ENCODE results near the gene PIEZO2.
"Not testable (repeated sequence)": the region's sequence is repeated elsewhere in the genome, so short reads cannot be mapped to it uniquely, and the experiment has no call there.

PIEZO2 gene

DNA sequence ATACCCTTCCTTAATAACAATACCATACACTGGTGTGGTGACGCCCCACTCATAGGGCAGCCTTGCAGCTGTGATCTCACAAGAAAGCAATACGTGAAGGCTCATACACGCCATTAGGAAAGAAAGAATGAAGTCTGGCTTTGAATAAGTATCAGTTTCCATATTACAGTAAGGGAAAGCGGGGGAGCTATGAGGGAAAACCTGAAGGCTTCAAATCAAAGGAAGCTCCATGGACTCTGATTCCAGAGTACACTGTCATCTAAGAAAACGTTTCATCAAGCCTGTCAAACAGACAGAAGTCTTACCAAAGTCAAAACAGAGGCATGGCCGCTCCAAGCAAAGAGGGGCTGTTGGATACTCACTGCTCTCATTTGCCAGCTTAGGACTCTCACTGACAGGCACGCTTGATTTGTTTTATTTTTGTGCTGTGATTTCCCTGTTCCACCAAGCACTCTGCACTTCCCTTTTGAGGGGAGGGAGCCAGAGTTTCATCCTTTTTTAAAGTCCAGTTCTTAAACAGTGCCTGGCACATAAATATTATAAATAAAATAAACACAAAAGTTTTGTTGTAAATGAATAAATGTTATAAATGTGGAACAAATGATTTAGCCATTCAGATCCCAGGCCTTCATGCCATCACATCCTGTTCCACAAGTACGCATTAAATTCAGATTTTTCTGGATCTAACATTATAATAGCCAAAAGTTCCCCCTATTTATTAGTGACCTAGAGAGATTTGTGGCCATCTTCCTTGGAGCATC lies 221.2 kb downstream of the PIEZO2 start:
- DNase-seq (ENCODE audit: low read depth in 2 of 2), result no peak

GRCh38 chr18:10927286-10927992 lies 221.9 kb downstream of the PIEZO2 start:
- DNase-seq (ENCODE audit: low read depth in 2 of 2), result no peak

GRCh38 chr18:10926621-10927161 lies 222.7 kb downstream of the PIEZO2 start:
- no peak for DNase-seq (ENCODE audit: low read depth in 2 of 2)

DNA sequence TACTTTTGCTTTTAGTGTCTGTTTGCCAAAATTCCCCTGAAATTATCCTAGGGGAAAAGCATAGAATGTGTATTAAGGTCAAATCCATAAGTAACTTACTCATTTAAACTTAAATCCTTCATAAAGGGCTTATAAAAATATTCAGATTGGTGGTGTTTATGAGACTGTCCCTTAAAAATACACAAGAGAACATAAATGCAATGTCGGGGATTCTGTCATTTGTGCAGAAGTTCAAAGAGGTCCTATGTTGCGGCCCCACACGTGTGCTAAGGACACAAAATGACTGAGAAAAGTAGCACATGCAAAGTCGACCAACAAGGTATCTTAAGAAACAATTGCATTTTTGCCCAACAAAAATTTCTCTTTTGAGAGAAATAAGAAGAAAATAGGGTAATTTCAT lies 225.1 kb downstream of the PIEZO2 start:
- no peak for DNase-seq (ENCODE audit: low read depth in 2 of 2)

GRCh38 chr18:10923551-10924070 lies 225.8 kb downstream of the PIEZO2 start:
- no peak for DNase-seq (ENCODE audit: low read depth in 2 of 2)

DNA sequence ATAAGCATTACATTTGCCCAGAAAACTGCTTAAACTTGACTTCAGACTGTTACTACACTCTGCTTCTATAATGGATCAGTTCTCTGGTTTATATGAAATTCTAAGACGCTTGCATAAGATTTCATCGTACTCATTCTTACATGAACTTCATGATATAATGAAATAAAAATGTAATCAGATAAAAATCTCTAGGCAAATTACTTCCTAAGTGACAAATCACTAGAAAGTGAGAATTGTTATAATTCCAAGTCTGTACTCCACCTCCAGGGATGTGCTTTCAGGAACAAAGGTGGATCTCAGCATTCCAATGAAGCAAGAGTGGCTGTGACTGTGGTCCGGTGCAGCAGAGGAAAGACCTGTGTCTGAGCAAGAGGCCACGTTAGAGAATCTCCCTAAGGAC lies 226.2 kb downstream of the PIEZO2 start:
- no peak for DNase-seq (ENCODE audit: low read depth in 2 of 2)

GRCh38 chr18:10922712-10923111 lies 226.7 kb downstream of the PIEZO2 start:
- DNase-seq (ENCODE audit: low read depth in 2 of 2), result not testable (repeated sequence)

DNA sequence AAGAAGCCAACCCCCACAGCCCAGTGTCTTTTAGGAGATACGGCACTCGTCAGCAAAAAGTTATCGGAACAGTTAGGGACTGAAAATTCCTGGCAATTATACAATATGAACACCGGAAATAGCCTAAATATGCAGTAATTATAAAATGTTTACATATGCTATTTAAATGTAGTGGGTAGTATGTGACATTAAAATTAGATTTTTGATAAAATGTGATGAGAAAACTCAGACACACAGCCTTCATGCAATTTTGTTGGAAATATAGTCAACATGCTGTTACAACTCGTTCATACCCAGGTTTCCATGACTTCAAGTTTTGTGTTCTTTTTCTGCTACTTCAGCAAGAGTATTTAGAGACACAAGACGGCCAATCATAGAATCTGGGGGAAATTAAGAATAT lies 229.1 kb downstream of the PIEZO2 start:
- not testable (repeated sequence) for DNase-seq (ENCODE audit: low read depth in 2 of 2)

DNA sequence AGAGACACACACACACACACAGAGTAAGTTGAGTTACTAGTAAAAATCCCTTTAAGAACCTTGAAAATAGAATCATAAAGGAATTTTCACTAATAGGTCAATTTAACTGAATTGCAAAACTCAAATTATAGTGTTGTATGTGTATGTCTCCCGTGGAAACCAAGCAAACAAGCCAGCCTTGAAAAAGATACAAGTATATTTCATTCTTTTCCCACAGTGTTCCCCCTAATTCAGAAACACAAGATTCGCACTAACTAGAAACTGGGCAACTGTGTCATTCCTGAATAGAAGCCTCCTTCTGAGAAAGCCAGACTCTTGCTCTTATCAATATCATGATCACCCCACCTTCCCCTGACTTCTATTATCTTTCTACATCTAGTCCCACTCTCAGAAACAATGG lies 229.5 kb downstream of the PIEZO2 start:
- DNase-seq (ENCODE audit: low read depth in 2 of 2), result no peak

GRCh38 chr18:10916865-10917264 lies 232.5 kb downstream of the PIEZO2 start:
- DNase-seq (ENCODE audit: low read depth in 2 of 2), result no peak

GRCh38 chr18:10916387-10916786 lies 233.0 kb downstream of the PIEZO2 start:
- DNase-seq (ENCODE audit: low read depth in 2 of 2), result no peak

- DNase-seq (ENCODE audit: low read depth in 2 of 2), result not testable (repeated sequence)
These were observed 233.6 kb downstream of the PIEZO2 start for GRCh38 chr18:10915748-10916147.

DNA sequence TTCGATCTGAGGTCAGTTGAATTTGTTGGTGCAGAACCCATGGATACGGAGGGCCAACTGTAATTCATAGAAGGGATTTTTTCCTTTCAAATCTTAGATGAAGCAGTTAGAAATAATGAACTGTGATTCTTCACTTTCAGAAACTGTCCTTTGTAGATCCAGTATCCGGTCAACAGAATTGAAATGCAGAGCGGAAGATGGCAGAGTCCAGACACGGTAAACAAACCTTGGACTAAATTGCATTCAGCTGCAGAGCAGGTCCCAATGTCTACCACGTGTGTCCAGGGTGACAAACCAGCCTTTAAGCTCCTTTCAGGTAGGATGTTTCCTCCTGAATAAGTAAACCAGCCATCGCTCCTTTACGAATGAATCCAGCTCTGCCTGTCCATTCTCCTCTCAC lies 234.8 kb downstream of the PIEZO2 start:
- not testable (repeated sequence) for DNase-seq (ENCODE audit: low read depth in 2 of 2)

DNA sequence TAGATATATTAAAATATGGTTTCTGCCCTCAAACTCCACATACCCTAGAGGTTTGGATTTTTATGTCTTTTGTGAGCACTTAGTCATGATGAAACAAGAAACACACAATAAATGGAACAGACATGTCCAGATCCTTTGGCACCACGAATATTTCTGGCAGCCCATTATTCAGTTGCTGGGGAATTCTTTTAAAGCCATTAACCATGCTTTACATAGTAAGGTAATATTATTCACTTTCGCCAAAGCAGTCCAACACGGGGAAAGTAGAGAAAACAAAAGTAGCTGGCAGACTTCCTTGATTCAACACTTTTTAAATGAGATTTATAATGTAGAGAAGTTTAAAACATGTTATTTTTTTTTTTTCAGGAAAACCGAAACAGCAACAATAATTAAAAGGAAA lies 235.4 kb downstream of the PIEZO2 start:
- DNase-seq (ENCODE audit: low read depth in 2 of 2), result no peak

GRCh38 chr18:10912790-10913545 lies 236.4 kb downstream of the PIEZO2 start:
- DNase-seq (ENCODE audit: low read depth in 2 of 2), result no peak

DNA sequence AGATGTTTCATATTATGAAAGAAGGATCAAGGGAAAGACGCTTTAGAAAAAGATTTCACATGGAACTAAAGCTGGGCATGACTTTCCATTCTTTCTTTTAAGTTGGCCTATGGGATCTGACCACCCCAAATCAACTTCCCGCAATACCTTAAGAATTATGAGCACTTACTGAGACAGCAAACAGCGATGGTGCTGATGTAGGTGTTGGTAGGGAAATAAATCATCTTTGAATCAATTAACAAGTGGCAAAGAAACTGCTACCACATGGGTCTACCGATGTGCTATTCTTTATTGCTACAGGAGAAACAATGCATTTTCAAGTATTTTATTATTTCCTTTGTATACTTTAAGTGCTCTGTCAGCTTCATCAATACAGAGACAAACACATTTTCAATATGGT lies 239.6 kb downstream of the PIEZO2 start:
- DNase-seq (ENCODE audit: low read depth in 2 of 2), result no peak

DNA sequence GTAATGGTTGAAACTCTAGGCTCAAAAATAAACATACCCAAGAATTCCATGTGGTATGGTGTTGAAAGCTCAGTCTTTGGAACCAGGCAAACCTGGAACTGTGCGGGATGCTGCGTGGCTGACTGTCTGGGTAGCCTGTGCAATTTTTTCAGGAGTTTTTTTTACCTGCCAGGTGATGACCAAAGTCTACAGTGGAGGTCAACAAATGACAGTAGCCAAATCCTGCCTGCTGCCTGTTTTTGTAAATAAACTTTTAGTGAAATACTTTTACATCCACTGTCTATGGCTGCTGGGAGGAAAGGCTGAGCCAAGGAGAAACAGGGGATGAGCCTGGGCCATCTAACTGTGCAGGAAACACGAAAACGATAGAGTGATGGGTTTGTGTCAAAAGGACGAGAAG lies 240.6 kb downstream of the PIEZO2 start:
- DNase-seq (ENCODE audit: low read depth in 2 of 2), result no peak

GRCh38 chr18:10907749-10908148 lies 241.6 kb downstream of the PIEZO2 start:
- no peak for DNase-seq (ENCODE audit: low read depth in 2 of 2)

GRCh38 chr18:10901329-10901728 lies 248.0 kb downstream of the PIEZO2 start:
- DNase-seq (ENCODE audit: low read depth in 2 of 2), result no peak

DNA sequence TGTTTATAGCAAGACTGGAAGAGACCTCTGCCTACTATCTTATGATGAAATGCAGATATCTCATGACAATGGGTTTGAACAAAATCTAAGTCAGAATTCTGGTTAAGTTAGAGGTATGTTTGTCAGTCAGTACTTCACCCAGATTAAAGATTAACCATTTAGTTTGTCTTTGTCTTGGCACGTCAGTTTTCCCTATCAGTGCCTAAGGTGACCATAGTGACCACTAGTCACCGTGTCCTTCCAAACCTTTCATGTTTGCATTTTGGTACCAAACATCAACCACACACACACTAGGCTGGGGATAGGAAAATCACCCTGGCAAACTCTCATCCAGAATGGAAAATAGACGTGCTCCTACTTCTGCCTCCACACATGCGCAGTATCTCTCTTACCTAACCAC lies 248.9 kb downstream of the PIEZO2 start:
- no peak for DNase-seq (ENCODE audit: low read depth in 2 of 2)

- DNase-seq (ENCODE audit: low read depth in 2 of 2), result no peak
These were observed 249.9 kb downstream of the PIEZO2 start for GRCh38 chr18:10899481-10899880.

DNA sequence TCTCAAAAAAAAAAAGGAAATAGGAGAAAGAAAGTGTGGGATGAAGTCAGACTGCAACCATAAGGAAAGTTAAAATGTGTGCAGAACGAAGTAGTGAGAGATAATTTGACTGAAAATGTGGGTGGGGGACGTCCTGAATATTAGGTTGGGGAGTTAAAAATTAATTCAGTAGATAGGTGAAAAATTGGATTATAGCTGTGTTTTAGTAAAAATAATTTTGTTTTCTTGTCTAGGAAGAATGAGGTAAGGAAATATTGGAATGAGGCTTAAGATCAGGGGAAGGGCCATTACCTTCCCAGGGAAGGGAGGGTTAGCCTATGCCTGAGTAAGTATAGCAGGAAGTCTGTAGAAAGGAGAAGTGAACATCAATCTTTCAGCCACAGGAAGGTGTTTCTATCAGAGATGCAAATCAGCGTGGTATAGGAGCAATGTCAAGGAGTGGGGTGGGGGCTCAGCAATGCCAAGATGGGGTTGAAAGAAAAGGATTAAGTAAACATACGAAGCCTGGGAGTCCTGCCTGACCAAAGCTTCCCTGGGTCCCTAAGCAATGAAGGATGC lies 250.9 kb downstream of the PIEZO2 start:
- no peak for DNase-seq (ENCODE audit: low read depth in 2 of 2)

Measured in stimulated activated CD8-positive, alpha-beta memory T cell treated with anti-CD3 and anti-CD28 coated beads, Interleukin-2, amount 100 ng/mL, for 1 hour (primary cell).